ENCODE results near the gene ZNF655.
A peak's percentile ranks its signal among the peaks of the same experiment; 100 is the strongest.

DNA sequence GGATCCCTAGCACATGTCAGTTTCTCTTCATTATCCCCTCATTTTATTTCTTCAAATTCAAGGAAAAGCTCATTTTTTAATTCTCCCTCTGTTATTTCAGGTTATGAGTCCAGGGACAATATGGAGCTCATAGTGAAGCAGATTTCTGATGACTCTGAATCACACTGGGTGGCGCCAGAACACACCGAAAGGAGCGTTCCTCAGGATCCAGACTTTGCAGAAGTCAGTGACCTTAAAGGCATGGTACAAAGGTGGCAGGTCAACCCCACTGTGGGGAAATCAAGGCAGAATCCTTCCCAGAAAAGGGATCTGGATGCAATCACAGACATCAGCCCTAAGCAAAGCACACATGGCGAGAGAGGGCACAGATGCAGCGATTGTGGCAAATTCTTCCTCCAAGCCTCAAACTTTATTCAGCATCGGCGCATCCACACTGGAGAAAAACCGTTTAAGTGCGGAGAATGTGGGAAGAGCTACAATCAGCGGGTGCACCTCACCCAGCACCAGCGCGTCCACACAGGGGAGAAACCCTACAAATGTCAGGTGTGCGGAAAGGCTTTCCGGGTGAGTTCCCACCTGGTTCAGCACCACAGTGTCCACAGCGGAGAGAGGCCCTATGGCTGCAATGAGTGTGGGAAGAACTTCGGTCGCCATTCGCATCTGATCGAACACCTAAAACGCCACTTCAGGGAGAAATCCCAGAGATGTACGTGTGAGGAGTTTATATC lies 32.6 kb upstream of the ZNF655 start:
- TF ChIP-seq, protein P1, sequence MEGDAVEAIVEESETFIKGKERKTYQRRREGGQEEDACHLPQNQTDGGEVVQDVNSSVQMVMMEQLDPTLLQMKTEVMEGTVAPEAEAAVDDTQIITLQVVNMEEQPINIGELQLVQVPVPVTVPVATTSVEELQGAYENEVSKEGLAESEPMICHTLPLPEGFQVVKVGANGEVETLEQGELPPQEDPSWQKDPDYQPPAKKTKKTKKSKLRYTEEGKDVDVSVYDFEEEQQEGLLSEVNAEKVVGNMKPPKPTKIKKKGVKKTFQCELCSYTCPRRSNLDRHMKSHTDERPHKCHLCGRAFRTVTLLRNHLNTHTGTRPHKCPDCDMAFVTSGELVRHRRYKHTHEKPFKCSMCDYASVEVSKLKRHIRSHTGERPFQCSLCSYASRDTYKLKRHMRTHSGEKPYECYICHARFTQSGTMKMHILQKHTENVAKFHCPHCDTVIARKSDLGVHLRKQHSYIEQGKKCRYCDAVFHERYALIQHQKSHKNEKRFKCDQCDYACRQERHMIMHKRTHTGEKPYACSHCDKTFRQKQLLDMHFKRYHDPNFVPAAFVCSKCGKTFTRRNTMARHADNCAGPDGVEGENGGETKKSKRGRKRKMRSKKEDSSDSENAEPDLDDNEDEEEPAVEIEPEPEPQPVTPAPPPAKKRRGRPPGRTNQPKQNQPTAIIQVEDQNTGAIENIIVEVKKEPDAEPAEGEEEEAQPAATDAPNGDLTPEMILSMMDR (IDR thresholded peaks at IDR 0.05), result peak in 2 of 5 experiments; percentile 12 to 14
- no peak for TF ChIP-seq POLR2A (IDR thresholded peaks at IDR 0.05)

Data from transverse colon (tissue), 3 donors.